ENCODE results near the gene TRMT44.

DNA sequence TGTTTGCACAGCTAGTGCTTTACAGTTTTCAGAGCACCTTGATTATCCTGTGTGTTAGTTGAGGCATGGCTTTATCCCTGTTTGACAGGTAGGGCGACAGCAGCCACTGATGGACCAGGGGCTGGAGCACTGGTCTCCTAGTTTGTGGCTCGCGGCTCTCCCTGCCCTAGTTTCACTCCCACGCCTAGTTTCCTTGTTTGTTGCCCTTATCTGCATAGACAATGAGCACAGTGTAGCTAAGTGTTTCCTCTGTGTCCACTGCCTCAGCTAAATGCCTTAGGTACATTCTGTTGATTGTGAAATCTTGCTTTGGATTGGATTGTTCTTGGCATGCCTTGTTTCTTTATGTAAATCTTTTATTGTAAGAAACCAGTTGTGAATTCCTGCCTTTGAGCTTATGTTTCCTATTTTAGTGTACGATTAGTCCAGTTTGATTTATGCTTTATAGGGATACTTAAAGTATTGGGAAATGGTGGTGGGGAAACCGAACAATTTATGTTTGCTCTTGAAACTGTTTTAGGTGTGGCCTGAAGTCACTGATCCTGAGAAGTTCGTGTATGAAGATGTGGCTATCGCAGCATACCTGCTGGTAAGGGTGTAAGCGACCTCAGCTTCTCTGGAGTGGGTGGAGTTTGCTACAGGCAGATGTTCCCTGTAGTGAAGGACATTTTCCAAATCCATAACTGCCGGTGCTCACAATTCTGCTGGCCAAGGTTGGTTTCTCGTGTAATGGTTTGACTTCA lies 11.0 kb downstream of the TRMT44 start:
- TF ChIP-seq, protein P1, sequence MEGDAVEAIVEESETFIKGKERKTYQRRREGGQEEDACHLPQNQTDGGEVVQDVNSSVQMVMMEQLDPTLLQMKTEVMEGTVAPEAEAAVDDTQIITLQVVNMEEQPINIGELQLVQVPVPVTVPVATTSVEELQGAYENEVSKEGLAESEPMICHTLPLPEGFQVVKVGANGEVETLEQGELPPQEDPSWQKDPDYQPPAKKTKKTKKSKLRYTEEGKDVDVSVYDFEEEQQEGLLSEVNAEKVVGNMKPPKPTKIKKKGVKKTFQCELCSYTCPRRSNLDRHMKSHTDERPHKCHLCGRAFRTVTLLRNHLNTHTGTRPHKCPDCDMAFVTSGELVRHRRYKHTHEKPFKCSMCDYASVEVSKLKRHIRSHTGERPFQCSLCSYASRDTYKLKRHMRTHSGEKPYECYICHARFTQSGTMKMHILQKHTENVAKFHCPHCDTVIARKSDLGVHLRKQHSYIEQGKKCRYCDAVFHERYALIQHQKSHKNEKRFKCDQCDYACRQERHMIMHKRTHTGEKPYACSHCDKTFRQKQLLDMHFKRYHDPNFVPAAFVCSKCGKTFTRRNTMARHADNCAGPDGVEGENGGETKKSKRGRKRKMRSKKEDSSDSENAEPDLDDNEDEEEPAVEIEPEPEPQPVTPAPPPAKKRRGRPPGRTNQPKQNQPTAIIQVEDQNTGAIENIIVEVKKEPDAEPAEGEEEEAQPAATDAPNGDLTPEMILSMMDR (optimal IDR thresholded peaks at IDR 0.05 in 1 of 3, IDR thresholded peaks at IDR 0.05 in 1 of 3, conservative IDR thresholded peaks at IDR 0.05 in 1 of 3; ENCODE audit: extremely low read depth in 1 of 3, insufficient read depth in 2 of 3, low read length in 3 of 3) = no peak
- no peak for TF ChIP-seq EZH2 (IDR thresholded peaks at IDR 0.05; ENCODE audit: low read length)
